NCI-H446 (cell line): ENCODE results near the gene PTGES.

Experiments
- DNase-seq, 2 experiments: peaks; one replicate each; lab custom pipeline; 2025; lab: John Stamatoyannopoulos, UW

PTGES gene

DNA sequence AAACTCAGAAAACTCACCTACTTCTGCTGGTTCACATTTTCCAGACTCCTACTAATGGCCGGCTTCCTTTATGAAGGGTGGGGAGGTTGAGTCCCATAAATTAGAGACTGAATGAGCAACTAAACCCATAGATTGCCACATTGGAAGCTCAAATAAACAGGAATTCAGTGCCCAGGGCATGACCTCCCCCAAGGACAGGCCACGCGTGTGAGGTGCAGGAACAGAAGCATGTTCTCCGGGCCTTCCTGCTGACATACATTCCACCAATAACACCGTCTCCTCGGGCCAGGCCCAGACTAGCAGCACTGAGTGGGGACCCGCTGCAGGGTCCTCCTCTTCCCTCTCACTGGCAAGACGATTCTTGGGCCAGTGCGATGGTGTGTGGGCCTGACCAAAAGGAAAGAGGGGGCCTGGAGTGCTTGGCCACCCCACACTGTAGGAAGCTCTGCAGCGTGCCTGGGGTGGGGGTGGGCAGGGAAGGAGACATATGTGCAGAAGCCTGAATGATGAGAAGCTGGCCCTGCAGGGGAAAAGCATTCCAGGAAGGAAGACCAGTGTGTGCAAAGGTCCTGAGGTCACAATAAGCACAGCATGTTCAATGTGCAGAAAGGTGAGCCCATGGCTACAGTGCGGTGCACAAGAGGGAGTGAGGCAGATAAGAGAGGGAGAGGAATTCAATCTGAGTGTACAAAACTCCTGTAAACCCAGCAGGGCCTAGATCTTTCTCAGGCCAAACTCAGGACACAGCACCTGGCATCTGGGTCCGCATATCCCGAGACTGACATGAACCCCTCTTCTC, 12.0 kb downstream of the PTGES start:
- DNase-seq, result no peak

DNA sequence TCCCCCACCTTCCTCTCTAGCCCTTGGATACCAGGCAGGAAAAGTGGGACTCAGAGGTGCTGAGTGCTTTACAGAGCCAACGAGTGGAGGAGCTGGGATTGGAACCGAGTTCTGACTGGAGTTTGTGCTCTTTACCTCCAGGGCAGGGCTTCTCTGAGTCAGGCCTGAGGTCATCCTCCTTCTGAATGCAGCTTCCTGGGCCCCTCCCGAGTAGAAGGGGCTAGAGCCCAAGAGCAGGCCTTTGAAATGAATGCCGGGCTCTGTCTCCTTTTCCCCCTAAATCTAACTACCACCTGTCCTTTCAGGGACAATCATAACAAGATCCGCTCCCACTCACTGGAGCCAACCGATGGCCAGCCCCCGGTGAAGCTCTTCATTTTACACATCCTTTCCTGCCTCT, 12.7 kb downstream of the PTGES start:
- no peak for DNase-seq

DNA sequence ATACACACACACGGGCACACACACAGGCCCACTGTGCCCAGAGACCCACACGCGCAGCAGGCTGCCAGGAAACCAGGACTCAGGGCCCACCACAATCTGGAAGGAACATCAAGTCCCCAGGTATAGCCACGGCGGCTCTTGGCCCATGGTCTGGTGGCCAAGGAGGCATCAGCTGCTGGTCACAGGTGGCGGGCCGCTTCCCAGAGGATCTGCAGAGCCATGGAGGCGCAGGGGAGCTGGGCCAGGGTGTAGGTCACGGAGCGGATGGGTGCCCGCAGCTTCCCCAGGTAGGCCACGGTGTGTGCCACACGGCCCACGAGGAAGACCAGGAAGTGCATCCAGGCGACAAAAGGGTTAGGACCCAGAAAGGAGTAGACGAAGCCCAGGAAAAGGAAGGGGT, 13.4 kb downstream of the PTGES start:
- DNase-seq, result no peak

DNA sequence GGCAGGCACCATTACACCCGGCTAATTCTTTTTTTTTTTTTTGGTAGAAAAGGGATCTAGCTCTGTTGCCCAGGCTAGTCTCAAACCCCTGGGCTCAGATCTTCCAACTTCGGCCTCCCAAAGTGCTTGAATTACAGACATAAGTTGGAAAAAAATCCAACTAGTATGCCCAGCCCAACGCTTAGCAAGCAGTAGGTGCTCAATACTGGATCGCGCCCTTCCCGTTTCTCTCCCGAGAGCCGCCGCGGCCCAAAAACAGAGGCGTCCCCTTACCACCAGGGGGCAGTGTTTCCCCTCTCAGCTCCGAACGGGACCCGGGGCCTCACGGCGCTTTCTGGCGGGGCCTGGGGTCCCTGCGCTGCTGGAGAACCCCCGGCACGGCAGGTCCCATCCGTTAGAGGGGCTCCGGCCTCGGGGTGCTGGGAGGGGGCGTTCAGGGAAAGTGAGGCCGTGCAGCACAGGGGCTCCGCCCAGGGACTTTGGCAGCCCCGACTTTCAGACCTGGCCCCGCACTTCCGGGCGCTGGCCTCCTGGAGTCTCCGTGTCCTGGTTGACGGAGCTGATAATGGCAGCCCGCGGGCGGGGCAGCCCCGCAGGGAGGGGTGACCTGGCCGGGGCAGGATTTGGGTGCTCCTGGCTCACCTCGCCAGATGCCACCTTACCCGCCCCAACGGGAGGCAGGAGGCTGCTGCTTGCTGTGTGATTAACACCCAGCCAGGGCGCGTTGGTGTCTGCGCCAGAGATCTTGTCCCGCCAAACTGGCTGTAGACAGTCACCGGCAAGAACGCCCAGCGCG, 15.2 kb downstream of the PTGES start:
- DNase-seq, result peak; percentile 47 to 73

DNA sequence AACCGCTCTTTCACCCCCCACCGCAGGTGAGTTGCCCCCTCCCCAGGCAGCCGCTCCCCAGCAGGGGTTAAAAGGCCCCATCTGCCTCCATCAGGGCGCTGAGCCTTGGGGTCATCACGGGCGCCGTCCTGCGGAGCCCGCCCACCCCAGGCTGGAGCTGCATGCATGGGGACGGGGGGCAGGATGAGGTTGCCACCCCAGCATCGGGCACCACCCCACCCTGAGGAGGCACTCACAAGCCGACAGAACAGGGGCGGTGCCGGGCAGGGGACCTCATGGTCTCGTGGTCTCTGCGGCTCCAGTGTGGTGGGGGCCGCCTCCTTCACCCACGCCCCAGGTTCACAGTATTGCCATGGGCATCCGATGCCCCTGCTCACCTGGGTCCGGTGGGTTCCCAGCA, 16.5 kb downstream of the PTGES start:
- DNase-seq, result no peak

DNA sequence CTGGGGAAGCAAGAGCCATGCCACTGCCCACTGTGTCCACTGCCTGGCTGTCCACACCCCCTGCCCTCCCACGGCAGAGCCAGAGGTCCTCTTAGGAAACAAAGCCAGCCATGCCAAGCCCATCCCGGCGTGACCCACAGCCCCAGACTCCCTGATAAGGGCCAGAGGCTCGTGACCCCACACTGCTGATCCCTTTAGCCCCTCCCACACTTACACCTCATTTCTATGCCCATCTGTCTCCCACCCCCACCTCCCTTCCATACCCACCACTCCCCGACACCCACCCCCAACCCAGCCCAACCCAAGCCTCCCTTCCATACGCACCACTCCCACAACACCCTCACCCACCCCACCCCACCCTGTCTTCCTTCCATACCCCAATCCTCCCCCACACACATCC, 17.3 kb downstream of the PTGES start:
- no peak for DNase-seq

DNA sequence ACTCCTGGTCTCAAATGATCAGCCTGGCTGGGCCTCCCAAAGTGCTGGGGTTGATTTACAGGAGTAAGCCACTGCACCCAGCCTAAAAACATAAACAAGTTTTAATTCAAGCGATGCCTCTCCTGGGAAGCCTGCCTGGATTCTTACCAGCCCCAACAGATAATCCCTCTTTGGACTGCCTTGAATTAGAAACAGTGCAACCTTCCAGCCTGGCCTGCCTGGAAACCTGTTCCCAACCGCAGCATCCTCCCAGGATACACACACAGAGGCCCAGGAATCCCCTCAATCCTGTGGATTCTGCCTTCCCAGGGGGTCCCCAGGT, 19.2 kb downstream of the PTGES start:
- no peak for DNase-seq

DNA sequence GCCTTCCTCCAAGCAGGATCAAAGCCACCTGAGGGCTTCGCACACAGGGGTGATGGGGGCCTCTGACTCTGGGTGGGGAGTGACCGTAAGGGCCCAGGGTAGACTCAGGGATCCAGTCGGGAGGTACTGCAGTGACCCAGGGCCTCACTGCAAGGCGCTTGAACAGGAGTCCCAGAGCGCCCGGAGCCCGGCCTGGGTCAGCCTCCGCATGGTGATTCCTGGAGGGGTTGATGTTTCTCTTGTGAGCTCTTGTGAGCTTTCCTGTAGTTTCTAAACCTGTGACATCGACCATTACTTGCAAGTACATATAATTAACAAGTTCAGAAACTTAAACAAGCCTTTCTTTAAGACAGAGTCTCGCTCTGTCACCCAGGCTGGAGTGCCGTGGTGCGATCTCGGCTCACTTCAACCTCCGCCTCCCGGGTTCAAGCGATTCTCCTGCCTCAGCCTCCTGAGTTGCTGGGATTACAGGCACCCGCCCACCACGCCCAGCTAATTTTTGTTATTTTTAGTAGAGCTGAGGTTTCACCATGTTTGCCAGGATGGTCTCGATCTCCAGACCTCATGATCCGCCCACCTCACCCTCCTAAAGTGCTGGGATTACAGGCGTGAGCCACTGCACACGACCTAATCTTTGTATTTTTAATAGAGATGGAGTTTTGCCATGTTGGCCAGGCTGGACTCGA, 19.8 kb downstream of the PTGES start:
- DNase-seq, result no peak

DNA sequence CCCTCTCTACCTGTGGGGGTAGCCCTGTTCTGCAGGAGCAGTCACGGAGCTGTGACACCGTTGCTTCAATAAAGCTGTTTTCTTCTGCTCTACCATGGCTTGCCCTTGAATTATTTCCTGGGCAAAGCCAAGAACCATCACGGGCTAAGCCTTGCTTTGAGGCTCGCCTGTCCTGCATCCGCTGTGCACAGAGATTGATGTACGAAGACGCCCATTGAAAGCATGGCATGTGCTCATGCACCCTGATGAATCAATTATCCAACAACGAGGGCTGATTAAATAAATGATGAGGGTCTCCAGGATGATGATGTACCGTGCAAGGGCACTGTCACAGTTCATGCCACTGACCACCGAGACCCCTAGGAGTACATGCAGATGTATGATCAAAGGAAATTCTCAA, 20.7 kb downstream of the PTGES start:
- DNase-seq, result no peak

DNA sequence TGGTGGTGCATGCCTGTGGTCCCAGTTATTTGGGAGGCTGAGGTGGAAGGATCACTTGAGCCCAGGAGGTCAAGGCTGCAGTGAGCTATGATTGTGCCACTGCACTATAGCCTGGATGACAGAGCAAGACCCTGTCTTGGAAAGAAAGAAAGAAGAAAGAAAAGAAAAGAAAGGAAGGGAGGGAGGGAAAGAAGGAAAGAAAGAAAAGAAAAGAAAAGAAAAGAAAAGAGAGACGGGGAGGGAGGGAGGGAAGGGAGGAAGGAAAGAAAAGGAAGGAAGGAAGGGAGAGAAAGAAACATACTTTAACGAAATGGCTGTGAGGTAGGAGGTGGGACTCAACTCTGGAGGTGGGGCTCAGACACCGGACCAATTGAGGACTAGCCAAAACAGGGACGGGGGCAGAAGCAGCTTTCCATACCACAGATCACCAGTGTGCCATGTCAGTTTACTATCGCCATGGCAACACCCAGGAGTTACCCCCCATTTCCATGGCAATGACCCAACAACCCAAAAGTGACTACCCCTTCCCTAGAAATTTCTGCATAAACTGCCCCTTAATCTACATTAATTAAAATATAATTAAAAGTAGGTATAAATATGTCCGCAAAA, 21.3 kb downstream of the PTGES start:
- no peak for DNase-seq

DNA sequence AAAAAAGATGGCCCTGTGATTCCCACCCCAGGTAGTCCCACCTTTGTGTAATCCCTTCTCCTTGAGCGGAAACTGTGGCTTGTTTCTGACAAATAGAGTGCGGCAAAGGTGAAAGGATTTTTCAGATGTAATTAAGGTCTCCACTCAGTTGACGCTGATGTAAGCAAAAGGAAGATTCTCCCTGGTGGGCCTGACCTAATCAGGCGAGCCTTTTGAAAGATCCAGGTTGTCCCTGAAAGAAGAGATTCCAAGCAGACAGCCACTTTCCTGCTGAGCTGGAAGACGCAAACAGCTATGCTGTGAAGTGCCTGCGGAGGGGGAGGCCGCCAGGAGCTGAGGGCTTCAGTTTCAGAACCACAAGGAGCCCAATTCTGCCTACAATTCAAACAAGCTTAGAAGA, 24.1 kb downstream of the PTGES start:
- DNase-seq, result no peak

DNA sequence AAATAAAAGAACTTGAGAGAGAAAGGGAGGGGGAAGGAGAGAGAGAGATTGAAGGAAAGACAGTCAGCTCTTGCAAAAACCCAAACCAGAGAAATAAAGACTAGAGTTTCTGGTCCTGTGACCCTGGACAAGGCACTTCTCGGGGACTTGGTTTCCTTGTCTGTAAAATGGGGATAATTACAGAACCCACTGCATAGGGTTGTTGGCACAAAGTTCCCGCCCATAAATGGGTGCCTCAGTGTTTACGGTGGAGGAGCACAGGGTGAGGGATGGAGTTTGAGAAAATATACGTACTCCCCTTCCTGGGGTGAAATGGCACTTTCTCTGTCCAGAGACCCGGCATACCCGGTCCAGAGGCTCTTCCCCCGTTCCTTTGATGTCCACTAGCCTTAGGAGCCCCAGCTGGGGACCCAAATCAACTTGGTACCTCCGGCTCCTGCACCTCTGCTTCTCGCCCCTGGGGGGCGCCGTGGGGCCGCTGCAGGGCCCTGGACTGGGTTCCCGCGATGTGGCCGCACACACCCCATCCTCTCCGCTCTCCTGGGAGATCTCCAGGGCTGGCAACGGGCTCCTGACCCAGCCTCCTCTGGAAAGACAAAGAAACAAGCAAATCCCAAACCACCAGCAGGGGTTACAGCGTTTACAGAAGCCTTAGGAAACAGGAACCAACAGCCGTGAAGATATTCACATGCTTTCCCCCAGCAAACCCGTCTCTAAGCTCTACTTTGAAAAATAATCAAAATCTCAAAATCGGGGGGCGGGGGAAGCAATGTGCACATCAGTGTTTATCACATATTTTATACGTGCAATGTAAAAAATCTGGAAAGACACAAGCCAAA, 26.3 kb downstream of the PTGES start:
- peak; percentile 3 to 56 for DNase-seq

DNA sequence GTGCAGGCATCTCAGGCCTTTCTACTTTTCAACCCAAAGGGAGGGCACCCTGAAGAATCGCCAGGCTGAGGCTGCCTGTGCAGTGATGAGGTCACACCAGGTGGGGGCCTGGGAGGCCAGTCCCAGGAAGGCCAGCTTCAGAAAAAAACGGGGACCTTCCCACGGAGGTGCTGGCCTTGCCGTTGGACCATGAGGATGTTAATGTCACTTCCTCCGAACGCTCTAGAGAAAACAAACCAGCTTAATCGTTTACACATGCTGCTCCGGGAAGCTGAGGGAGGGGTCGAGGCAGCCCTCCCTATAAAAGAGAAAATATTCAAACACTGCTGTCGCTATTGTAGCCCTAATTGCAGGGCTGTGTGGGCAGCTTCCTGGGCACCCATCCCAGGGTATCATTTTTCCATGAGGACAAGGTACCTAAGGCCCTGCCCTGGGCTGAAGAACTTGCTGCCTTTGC, 27.0 kb downstream of the PTGES start:
- no peak for DNase-seq

DNA sequence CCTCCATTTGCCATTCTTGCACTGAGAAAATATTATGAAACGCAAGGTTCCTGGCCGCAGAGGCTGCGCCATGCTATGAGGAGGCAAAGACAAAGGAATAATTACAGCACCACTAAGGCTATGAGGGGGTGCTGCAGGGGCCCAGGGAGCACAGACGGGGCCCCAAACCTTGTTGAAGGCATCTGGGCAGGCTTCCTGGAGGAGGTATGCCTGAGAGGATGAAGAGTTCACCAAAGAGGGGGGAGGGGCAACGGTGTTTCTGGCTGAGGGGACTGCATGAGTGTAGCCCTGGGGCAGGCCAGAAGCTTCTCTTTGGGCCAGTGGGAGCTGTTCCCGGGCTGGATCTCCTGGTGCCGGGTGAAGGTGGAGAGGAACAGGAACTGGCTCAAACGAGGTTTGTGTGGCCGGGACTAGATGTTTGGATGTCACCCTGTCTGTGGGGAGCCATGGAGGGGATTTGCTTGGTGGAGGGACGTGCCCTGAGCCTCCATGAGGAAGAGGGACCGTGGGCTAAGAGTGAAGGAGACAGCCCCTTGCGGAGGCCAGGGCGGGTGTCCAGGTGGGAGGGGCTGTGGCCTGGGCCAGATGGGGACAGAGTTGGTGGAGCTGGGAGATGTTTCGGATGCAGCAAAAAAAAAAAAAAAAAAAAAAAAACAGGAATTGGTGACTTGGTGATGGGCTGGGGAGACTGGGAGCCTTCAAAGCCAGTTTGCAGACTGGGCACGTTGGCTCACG, 28.2 kb downstream of the PTGES start:
- no peak for DNase-seq

DNA sequence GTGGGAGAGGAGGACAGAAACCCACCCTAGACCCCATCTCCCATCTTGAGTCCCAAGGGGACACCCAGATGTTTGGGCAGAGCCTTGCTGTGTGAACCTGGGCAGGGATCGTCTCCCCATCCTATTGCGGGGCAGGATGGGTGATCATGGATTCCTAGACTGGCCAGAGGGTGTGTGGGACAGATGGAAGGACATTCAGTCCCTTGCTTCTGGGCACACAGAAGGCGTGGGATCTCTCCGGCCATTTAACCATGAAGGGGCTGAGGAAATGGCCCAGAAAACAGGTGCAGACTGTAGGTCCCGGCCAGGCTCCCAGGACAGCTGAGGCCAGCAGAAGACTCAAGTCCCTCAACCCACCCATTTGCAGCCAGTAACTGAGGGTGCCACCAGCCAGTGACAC, 29.9 kb downstream of the PTGES start:
- DNase-seq, result no peak

DNA sequence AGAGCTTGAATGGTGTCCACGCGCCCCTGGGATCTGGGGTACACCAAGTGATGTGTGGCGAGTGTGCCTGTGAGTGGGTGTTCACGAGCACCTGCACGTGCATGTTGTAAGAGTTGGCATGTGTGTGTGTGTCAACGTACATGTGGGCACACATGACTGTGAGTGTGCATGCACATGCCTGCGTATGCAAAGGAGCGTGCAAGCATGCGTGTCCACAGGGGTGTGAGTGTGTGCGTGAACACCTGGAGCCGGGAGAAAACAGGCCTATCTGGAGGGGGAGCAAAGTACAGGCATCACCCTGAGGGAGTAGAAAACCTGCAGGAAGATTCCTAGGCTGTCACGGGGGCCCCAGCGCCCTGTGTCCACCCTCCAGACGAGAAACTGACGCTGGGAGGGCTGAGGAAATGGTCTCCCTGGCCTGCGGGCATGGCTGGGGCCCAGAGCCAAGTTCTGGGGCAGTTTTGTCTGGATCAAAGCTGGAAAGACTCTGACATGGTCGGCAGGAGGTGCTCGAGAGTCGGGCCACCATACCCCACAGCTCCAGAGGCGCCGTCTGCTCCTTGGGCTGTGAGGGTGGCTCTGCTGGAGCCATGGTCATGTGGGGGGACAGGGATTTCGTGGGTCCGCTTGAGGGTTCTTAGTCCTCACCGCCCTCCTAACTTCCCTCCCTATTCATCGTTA, 31.8 kb downstream of the PTGES start:
- peak in 1 of 2 experiments; percentile 7 for DNase-seq

DNA sequence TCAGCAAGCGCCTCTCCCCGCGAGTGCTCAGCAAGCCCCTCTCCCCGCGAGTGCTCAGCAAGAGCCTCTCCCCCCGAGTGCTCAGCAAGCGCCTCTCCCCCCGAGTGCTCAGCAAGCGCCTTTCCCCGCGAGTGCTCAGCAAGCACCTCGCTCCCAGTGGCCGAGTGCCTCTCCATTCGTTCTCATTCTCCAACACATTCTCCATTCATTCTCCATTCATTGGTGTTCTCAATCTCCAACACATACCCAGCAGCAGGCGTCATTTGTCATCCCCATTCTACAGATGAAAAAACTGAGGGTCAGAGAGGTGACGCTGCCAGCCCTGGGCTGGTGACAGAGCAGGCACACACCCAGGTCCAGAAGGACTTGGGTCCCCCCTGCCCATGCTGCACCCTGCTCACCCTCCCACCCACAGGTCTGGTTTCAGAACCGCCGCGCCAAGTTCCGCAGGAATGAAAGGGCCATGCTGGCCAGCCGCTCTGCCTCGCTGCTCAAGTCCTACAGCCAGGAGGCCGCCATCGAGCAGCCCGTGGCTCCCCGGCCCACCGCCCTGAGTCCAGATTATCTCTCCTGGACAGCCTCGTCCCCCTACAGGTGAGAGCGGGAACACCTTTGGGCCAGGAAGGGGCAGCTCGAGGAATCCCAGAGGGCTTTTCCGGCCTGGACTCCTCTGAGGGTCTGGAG, 32.5 kb downstream of the PTGES start:
- DNase-seq, result no peak

DNA sequence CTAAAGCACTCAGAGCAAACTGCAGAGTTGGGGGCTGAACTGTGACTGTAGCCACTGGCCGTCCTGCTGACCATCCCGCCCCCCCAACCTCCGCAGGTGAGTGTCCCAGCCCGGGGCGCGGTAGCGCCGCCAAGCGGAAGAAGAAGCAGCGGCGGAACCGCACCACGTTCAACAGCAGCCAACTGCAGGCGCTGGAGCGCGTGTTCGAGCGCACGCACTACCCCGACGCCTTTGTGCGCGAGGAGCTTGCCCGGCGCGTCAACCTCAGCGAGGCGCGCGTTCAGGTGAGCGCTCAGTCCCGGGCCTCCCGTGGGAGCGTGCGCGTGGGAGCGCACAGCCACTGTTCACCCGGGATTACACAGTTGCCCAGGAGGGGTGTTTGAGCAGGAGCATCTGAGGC, 33.7 kb downstream of the PTGES start:
- DNase-seq, result no peak

DNA sequence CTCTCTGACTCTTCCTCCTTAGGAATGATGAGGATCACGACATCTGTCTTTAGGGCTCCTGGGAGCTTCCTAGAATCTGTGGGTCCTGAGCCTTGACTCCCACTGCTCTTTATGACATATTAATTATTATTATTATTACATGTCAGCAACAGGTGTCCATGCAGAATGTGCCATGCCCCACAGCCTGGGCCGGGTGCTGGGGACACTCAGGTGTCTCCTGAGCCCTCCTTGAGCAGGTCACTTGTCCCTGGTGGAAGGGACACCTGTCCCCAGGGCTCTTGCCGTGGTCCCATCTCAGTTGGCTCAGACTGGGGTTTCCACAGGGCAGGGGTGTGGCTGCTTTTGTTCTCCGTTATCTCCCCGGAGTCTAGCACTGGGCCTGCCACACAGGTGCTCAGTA, 34.2 kb downstream of the PTGES start:
- no peak for DNase-seq

DNA sequence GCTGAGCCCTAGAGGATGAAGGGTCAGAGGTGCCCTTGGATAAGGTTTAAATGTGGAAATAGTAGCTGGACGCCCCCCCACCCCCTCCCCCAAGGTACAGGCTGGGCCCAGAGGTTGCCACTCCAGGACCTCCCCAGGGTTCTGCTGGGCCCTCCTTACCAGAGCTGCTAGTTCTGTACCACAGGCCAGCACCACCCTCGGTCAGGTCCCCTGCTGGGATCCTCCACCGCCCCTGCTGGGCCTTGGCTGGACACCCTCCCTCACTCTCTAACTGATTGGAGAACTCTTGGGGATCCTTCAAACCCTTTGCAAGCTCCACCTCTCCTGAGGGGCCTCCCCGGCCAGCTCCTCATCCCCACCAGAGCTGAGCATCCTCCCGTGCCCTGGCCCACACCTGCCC, 34.9 kb downstream of the PTGES start:
- no peak for DNase-seq
